ENCODE measurements around the gene URM1.

Gene URM1

DNA sequence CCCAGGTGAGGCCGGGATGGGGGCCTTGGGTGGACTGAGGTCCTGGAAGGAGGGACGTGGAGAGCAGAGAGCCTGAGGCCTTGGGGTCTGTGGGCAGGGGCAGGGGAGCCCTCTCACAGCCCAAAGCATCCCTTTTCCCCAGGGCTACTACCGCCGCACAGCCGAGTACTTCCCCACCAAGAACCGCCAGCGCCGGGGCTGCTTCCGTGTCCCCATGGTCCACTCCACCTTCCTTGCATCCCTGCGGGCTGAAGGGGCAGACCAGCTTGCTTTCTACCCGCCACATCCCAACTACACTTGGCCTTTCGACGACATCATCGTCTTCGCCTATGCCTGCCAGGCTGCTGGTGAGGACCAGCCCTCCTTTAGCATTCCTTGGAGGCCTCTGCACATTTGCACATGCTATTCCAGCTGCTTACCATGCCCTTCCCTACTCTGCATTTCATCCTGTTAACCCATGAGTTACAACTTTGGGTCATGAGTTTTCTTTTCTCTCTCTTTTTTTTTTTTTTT is 53.1 kb downstream of the URM1 start:
- in situ Hi-C loops (cut with MboI; ENCODE audit: low sequenced_read_pairs), result no loop called here

DNA sequence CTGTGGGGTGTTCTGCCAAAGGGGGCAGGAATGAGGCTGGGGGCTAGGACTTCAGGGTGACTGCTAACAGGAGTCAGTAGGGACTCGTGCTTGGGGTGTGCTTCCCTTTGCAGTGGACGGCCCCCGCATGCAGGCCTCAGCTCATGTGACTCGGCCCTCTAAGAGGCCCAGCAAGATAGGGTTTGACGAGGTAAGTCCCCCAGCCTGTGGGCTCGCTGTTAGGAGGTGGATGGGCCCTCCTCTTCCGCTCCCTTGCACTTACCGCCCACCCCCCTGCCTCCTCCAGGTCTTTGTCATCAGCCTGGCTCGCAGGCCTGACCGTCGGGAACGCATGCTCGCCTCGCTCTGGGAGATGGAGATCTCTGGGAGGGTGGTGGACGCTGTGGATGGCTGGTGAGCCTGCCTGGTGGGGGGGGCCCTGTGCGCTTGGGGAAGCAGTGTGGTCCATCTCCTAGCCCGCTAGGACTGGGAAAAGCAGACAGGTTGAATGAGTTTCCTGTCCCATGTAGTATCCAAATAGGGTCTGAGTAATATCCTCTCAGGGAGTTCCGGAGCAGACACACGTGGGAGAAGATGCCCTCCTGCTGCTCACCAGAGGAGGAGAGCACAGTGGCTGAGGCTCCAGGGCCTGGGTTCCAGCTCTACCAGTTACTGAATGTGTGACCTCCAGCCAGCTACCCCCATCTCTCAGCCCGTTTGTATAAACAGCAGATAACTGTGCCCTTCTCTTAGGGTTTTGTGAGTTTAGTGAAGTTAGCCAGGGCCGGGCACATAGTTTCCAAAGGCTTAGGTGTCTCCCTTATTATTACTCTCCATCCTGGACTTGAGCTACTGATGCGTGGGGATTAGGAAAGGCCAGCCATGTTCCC is 57.7 kb downstream of the URM1 start:
- in situ Hi-C loops (cut with MboI; ENCODE audit: low sequenced_read_pairs), result no loop called here

DNA sequence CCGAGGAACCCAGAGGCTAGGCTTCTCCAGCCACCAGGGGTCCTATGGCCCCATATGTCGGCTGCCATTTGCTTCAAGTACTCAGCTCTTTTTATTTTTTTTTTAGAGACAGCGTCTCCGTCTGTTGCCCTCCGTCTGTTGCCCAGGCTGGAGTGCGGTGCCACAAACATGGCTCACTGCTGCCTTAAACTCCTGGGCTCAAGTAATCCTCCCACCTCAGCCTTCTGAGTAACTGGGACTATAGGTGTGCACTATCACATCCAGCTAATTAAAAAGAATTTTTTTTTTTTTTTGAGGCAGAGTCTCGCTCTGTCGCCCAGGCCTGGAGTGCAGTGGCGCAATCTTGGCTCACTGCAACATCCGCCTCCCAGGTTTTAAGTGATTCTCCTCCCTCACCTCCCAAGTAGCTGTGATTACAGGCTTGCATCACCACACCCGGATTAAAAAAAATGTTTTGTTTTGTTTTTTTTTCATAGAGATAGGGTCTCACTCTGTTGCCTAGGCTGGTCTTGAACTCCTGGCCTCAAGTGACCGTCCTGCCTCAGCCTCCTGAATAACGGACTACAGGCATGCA is 58.4 kb downstream of the URM1 start:
- in situ Hi-C loops (cut with MboI; ENCODE audit: low sequenced_read_pairs), result no loop called here

DNA sequence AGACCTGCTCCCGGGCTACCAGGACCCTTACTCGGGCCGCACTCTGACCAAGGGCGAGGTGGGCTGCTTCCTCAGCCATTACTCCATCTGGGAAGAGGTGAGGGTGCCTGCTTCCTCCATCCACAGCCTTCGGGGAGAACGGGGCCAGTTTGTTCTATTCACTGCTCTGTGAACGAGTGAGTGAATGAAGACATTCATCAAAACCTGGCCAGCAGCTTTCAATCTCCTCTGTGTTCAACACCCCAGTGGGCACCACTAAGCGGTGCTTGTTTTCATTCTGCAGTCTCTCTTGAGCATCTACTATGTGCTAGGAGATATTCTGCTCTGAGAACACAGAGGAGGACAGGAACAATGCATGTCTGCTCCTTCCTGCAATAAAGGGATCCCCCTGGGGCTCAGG is 60.0 kb downstream of the URM1 start:
- in situ Hi-C loops (cut with MboI; ENCODE audit: low sequenced_read_pairs), result no loop called here

DNA sequence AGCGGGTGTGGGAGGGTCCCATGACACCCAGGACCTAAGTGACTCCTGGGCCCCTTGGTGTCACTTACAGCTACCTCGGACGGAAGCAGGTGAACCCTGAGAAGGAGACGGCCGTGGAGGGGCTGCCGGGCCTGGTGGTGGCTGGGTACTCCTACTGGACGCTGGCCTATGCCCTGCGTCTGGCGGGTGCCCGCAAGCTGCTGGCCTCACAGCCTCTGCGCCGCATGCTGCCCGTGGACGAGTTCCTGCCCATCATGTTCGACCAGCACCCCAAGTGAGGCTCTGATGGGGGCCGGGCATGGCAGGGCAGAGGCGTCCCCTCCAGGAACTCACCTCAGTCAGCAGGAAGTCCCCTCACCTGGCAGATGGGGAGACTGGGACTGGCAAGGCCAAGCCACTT is 63.2 kb downstream of the URM1 start:
- in situ Hi-C loops (cut with MboI; ENCODE audit: low sequenced_read_pairs), result no loop called here

GRCh38 chr9:128435611-128436010 is 64.4 kb downstream of the URM1 start:
- in situ Hi-C loops (cut with MboI; ENCODE audit: low sequenced_read_pairs), result no loop called here

DNA sequence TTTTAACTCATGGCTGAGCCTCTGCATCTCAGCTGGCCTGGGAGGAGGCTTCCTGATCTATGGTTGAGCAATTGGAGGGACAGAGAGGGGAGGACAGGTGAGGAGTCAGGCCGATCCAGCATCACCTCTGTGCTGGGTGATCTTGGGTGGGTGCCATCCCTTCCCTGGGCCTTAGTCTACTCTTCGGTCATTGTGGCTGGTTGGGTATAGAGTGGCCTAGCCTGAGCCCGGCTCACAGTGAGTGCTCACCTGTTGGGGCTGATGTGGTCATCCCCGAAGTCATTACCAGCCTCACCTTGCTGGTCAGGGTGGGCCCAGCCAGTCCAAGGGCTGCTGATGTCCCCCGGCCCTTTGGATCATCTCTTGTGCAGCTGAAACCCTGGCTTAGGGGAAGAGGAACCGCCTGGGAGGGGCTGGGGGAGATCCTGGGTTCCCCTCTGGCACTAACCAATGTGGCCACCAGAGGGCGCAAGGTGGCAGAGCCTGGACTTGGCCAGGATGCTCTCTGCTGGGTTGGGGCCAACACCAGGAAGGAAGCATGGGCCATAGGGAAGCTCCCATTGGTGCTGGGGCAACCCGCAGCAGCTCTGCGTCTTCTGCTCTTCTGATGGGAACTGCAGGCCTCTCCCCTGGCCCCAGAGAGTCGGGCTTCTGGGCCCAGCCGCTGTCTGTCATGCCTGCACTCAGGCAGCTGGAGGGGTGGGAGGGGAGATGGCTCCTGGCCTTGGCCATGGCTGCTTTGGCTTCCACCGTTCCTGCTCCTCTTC is 67.4 kb downstream of the URM1 start:
- in situ Hi-C loops (cut with MboI; ENCODE audit: low sequenced_read_pairs), result no loop called here

- in situ Hi-C loops (cut with MboI; ENCODE audit: low sequenced_read_pairs), result no loop called here
Observed at GRCh38 chr9:128439273-128439672, 68.1 kb downstream of the URM1 start.
